Chondrocyte (in vitro differentiated cells): ENCODE data around the gene EXOC3L4. TPM values are rescaled to one million over a fixed set of nuclear protein-coding genes. Genes with fewer than 3 reads are reported as not detected.

Source experiments
- DNase-seq: peaks from one replicate; pipeline ENCODE4 v3.0.0; 2021; ENCODE audit warnings: mixed read lengths, low spot score
- H3K27ac Mint-ChIP-seq: one replicate; pipeline ENCODE4 v1.8.0; 2021; ENCODE audit warnings: mild to moderate bottlenecking, moderate library complexity, mixed read lengths; ENCODE audit not compliant: unreplicated experiment
- H3K27me3 Mint-ChIP-seq: 2 replicates; pipeline ENCODE4 v1.8.0; 2021; ENCODE audit warnings: low read depth, mixed read lengths
- H3K36me3 Mint-ChIP-seq: 2 replicates; pipeline ENCODE4 v1.8.0; 2021; ENCODE audit warnings: low read depth, mixed read lengths
- H3K4me1 Mint-ChIP-seq: 2 replicates; pipeline ENCODE4 v1.8.0; 2021; ENCODE audit warnings: low read depth, mild to moderate bottlenecking, mixed read lengths
- H3K4me3 Mint-ChIP-seq: one replicate; pipeline ENCODE4 v1.8.0; 2021; ENCODE audit warnings: mild to moderate bottlenecking, moderate library complexity, mixed read lengths; ENCODE audit not compliant: unreplicated experiment
- H3K9me3 Mint-ChIP-seq: 2 replicates; pipeline ENCODE4 v1.8.0; 2021; ENCODE audit warnings: low read depth, mixed read lengths
- total RNA-seq: library from RNA; stranded (reverse); gene quantifications from 3 replicates; pipeline ENCODE4 v1.2.1, GENCODE V29; 2021
- TF ChIP-seq, protein P1 (sequence below): fragments of 200-600 bp; sonication (generic); IDR thresholded peaks from 2 replicates; pipeline ENCODE4 v1.5.0; 2021; ENCODE audit warnings: antibody characterized with exemption, mild to moderate bottlenecking, moderate library complexity

EXOC3L4 gene
- total RNA-seq, 1 donor from 2014 or later, result not detected

DNA sequence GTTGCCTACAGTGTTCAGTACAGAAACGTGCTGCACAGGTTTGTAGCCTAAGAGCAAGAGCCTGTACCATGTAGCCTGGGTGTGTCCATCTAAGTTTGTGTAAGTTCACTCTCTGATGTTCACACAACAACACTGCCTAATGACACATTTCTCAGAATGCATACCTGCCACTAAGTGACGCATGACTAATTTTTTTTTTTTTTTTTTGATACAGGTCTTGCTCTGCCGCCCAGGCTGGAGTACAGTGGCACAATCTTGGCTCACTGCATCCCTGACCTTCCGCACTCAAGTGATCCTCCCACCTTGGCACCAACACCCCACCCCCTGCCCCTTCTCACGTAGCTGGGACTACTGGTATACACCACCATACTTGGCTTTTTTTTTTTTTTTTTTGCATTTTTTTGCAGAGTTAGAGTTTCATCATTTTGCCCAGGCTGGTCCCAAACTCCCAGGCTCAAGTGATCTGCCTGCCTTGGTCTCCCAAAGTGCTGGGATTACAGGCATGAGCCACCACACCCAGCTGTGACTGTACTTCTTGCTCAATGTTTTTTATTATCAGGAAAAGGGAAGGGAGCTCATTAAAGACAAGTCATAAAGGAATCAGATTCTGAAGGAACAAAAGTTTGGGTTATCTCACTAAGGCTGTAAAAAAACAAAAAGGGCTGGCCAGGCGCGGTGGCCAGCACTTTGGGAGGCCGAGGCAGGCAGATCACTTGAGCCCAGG, 27.1 kb upstream of the EXOC3L4 start:
- no peaks in the 10 kb centered on the region for H3K27me3 Mint-ChIP-seq
- TF ChIP-seq, protein P1, sequence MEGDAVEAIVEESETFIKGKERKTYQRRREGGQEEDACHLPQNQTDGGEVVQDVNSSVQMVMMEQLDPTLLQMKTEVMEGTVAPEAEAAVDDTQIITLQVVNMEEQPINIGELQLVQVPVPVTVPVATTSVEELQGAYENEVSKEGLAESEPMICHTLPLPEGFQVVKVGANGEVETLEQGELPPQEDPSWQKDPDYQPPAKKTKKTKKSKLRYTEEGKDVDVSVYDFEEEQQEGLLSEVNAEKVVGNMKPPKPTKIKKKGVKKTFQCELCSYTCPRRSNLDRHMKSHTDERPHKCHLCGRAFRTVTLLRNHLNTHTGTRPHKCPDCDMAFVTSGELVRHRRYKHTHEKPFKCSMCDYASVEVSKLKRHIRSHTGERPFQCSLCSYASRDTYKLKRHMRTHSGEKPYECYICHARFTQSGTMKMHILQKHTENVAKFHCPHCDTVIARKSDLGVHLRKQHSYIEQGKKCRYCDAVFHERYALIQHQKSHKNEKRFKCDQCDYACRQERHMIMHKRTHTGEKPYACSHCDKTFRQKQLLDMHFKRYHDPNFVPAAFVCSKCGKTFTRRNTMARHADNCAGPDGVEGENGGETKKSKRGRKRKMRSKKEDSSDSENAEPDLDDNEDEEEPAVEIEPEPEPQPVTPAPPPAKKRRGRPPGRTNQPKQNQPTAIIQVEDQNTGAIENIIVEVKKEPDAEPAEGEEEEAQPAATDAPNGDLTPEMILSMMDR, result no peak
- no peak overlapping the region for H3K4me3 Mint-ChIP-seq
- no peaks in the 10 kb centered on the region for H3K36me3 Mint-ChIP-seq
- peaks cover 9% of the 10 kb centered on the region for H3K4me1 Mint-ChIP-seq
- DNase-seq, result no peak
- H3K9me3 Mint-ChIP-seq, result no peaks in the 10 kb centered on the region
- H3K27ac Mint-ChIP-seq, result peak overlapping the region; percentile 63

DNA sequence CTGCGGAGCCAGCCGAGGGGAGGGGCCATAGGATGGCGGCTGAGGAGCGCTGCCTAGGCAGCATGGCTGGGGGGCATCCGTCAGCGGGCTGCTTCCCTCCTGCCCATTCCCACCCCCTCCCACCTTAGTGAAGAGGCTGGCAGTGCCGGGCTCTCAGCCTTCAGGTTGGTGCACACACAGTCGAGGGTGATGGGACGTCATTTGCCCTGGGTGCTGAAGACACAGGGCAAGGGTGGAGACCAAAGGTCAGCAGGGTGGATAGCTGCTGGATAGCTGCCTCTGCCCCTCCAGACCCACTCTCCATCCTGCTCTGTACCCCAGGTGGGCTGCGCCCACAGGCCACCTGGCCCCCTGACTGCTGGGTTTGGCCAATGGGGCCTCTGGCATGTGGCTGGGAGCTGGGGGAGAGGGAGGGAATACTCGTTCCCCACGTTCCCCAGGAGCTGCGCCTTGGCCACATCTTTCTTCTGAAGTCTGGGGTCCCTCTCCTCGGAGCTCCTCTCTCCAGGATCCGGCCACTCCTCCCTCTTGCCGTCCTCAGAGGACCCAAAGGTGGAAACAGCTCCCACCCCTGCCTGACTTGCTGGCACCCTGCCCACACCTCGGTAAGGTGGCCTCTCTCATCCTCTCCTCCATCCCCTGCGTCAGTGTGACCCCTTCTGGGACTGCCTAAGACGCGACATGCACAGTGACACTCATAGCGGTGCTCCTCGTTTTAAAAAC, 26.0 kb upstream of the EXOC3L4 start:
- H3K9me3 Mint-ChIP-seq, result no peaks in the 10 kb centered on the region
- H3K36me3 Mint-ChIP-seq, result no peaks in the 10 kb centered on the region
- no peaks in the 10 kb centered on the region for H3K27me3 Mint-ChIP-seq
- TF ChIP-seq, protein P1, result no peak
- H3K4me3 Mint-ChIP-seq, result no peak overlapping the region
- DNase-seq, result no peak
- H3K27ac Mint-ChIP-seq, result no peak overlapping the region
- H3K4me1 Mint-ChIP-seq, result peaks cover 15% of the 10 kb centered on the region

DNA sequence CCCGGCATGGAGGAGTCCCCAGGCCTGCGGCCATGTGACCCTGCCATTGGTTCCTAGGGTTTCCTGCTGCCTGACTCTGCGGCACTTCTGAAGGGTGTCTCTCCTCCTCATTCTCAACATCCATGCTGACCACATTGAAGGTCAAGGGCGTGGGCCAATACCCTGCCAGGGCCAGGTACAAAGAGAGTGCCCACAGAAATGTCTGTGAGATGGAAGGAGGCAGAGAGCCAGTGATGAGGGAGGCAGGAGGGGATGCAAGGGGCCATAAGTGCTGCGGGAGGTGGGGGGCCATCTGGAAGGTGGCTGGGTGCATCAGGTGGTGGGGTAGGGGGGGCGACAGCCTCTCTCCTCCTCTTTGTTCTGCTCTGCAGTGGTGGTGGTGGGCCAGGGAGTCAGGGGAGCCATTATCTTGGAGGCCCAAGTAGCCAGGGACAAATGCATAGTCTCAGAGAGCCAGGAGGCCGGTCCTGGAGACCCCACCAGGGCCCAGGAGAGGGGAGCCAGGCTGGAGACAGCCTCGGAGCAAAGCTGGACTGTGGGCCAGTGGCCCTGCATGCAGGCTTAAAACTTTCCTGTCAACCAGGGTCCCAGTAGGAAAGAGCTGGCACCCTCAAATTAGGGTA, 24.2 kb upstream of the EXOC3L4 start:
- Mint-ChIP-seq H3K27me3 (no peaks in the 10 kb centered on the region), H3K36me3 (no peaks in the 10 kb centered on the region), H3K4me1 (peaks cover 22% of the 10 kb centered on the region), H3K27ac (no peak overlapping the region), H3K4me3 (no peak overlapping the region), H3K9me3 (no peaks in the 10 kb centered on the region)
- DNase-seq, result no peak
- TF ChIP-seq, protein P1, result no peak

DNA sequence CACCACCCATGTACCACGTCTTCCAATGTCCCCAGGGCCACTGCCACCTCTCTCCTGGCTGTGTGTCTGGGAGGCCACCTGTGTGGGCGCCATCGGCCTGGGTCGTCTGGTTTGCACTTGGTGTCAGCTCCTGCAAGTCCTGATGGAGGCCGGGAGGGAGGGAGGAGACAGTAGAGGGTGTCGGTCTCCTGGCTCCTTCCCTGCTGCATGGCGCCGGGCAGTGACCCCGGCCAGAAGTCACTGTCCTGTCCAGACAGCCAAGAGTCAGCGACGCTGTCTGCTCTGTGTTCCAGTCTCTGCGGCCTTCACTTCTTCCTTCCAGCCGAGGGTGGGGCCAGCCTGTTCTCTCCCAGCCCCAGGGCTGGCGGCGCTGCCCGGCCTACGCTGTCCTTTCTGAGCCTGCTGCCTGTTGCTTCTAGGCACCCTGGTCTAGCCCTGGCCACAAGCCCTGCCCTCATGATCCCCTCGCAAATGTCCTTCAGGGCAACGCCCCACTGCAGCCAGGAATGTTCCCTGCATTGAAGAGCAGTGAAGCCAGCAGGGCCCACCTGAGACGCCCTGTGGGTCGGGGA, 23.5 kb upstream of the EXOC3L4 start:
- Mint-ChIP-seq H3K4me3 (no peak overlapping the region), H3K9me3 (no peaks in the 10 kb centered on the region), H3K36me3 (no peaks in the 10 kb centered on the region), H3K27ac (no peak overlapping the region), H3K4me1 (peaks cover 22% of the 10 kb centered on the region), H3K27me3 (no peaks in the 10 kb centered on the region)
- TF ChIP-seq, protein P1, result no peak
- DNase-seq, result no peak
